IPS-15b (cell line): Measurements from ENCODE around the gene KIRREL1.

Experiments
- H3K27me3 ChIP-seq: one replicate; pipeline ENCODE4 v1.6.1; 2013; ENCODE audit warnings: low read length; ENCODE audit not compliant: control insufficient read depth, insufficient read depth
- H3K36me3 ChIP-seq: one replicate; pipeline ENCODE4 v1.6.1; 2013; ENCODE audit warnings: low read length; ENCODE audit not compliant: control insufficient read depth, insufficient read depth
- H3K4me1 ChIP-seq: one replicate; pipeline ENCODE4 v1.6.1; 2013; ENCODE audit warnings: mild to moderate bottlenecking, low read length; ENCODE audit not compliant: control insufficient read depth, insufficient read depth
- H3K4me3 ChIP-seq: one replicate; pipeline ENCODE4 v1.5.1; 2013; ENCODE audit warnings: low read depth, low read length
- H3K9ac ChIP-seq: one replicate; pipeline ENCODE4 v1.6.1; 2013; ENCODE audit warnings: low read depth, mild to moderate bottlenecking, low read length
- H3K9me3 ChIP-seq: one replicate; pipeline ENCODE4 v1.6.1; 2013; ENCODE audit warnings: mild to moderate bottlenecking, low read length; ENCODE audit not compliant: control insufficient read depth, insufficient read depth

KIRREL1 gene

DNA sequence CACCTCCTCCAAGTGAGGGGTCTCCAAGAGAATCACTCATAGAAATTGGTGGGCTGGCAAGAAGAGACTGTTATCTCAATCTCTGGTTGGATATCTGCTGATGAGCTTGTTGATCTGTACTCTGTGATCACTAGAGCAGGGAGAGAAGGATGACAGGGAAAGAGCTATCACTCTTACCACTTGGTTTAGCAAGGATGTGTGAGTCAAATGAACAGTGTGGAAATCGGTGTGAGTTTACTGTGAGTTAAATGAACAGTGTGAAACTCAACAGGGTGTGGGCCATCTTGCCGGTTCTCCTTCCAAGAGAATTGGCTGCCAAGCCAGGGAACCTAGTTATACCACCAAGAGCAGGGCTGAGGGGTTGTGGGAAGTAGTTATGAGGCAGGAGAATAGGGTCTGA is 154.0 kb downstream of the KIRREL1 start:
- H3K4me3 ChIP-seq: no peak overlapping the region
- H3K9ac ChIP-seq: no peak overlapping the region
- H3K27me3 ChIP-seq: peaks cover 38% of the 10 kb centered on the region
- H3K9me3 ChIP-seq: no peaks in the 10 kb centered on the region
- H3K36me3 ChIP-seq: no peaks in the 10 kb centered on the region
- H3K4me1 ChIP-seq: no peaks in the 10 kb centered on the region

DNA sequence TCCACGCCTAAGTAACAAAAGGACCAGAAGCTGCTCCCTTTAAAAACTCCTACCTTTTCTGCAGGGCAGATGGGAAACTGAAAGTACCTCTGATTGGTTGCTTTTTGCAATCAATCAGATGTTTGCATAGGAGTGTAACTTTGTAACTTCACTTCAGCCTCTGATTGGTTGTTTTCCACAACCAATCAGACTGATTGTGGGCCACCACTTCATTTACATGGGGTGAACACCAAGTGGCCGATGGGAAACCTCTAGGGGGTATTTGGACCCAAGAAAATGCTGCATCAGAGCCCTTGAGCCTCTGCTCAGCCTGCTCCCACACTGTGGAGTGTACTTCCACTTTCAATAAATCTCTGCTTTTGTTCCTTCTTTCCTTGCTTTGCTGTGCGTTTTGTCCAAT is 154.4 kb downstream of the KIRREL1 start:
- no peaks in the 10 kb centered on the region for H3K4me1 ChIP-seq
- peaks cover 42% of the 10 kb centered on the region for H3K27me3 ChIP-seq

DNA sequence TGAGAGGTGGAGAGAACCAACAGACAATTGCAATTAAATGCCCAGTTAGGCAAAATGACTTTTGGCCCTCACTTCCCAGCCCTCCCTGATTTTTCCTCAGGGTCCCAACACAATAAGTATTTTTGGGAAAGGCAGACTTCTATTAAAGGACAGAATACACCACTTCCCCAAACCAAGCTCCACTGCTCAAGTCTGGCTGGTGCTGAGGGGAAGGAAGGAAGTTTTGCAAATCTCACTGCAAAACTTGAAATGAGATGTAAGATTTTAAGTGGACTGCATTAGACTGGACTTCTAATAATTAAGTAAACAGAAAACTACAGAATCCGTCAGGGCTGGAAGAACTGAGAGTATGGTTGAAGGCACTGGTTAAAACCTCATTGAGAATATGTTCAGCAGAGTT is 155.0 kb downstream of the KIRREL1 start:
- H3K9ac ChIP-seq: no peak overlapping the region
- no peak overlapping the region for H3K4me3 ChIP-seq
- no peaks in the 10 kb centered on the region for H3K4me1 ChIP-seq
- H3K9me3 ChIP-seq: no peaks in the 10 kb centered on the region
- H3K36me3 ChIP-seq: no peaks in the 10 kb centered on the region
- peaks cover 42% of the 10 kb centered on the region for H3K27me3 ChIP-seq

More for the DNA sequence above, 154.4 kb downstream of the KIRREL1 start:
- no peak overlapping the region for H3K4me3 ChIP-seq
- no peak overlapping the region for H3K9ac ChIP-seq
- no peaks in the 10 kb centered on the region for H3K9me3 ChIP-seq
- H3K36me3 ChIP-seq: no peaks in the 10 kb centered on the region

DNA sequence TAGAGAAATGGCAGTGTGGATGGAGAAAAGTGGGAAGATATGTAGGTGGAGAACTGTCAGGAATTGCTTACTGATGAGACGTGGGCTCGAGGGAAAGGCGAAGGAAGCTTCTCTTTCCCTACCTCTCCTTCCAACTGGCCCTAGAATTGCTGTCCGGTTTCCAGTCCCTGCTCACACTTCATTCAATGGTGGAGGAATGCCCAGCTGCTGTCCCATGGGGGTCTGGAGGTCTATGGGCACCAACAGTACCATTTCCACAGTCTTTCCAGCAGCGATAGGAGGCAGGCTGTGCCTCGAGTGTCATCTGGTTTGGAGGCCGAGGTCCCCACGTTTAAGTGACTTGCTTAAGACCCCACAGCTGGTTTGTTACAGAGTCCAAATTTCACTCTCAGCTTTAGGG is 155.7 kb downstream of the KIRREL1 start:
- H3K36me3 ChIP-seq: no peaks in the 10 kb centered on the region
- H3K9ac ChIP-seq: no peak overlapping the region
- H3K4me3 ChIP-seq: peak overlapping the region; percentile 61
- H3K4me1 ChIP-seq: no peaks in the 10 kb centered on the region
- no peaks in the 10 kb centered on the region for H3K9me3 ChIP-seq
- peaks cover 42% of the 10 kb centered on the region for H3K27me3 ChIP-seq
